CD4-positive, alpha-beta T cell treated with Interleukin-6 at 100 ng/mL for 8 hours (primary cell): ENCODE results near the gene EFNB2.

Experiments
- DNase-seq: peaks from one replicate; pipeline ENCODE4 v3.0.0-alpha.2; 2020; ENCODE audit warnings: mixed read lengths, low spot score

EFNB2 gene

GRCh38 chr13:106484084-106484483 is 51.4 kb downstream of the EFNB2 start:
- DNase-seq: no peak

DNA sequence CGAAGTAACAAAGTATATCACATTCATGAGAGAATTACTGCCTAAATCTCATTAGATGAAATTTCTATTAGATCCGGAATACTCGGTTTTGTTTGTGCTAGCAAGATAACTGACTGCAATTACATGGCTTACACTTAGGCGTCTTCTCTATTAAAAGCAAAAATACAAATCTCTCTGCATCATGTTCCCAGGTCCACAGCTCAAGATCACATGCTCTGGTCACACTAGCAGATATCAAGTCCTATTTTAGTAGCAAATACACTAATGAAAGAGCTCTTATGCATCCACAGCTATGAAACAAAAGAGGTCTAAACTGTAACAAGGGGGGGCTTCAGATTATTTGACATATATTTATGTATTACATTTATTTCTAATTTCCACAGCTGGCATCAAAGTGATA is 53.5 kb downstream of the EFNB2 start:
- DNase-seq: no peak

DNA sequence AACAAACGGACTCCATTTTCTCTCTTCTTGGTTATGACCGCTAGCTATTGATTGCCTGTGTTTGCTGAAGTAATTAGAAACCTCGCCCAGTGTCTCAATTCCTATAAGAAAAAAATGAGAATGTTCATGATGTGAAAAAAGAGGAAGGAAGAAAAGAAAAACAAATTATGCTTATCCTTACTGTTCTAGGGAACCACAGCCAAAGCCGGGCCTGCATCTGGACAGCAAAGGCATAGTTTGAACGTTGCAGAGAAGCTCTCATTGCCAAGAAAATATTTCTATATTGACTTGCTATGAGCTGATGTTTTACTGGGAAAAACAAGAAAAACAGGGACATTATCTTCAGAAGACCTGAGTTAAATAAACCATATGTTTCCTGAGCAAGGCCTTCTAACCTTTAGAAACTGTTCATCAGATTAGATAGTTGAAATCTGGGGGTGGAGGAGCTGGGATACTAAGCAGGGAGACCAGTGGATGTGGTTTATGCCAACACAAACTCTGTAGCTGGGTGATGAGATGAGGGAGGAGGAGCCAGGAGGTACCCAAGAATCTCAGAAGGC is 55.0 kb downstream of the EFNB2 start:
- no peak for DNase-seq

GRCh38 chr13:106479929-106480328 is 55.5 kb downstream of the EFNB2 start:
- DNase-seq: no peak

DNA sequence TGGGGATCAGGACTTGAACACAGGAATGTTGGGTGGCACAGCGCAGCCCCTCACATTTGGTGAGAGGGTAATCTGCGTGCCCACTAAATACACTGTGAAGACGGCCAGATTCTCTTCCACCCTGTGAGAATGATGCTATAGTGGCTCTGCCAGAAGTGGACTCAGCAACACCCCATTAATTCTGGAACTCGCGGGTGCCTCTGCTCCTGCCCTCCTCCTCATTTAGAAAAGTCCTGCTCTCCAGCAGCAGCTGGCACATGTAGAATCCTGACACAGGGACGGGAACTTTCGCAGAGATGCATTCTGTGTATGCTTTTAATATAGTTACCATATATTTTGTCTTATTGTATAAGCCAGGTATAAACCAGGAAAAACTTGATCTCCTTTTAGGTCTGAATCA is 57.3 kb downstream of the EFNB2 start:
- DNase-seq: no peak

DNA sequence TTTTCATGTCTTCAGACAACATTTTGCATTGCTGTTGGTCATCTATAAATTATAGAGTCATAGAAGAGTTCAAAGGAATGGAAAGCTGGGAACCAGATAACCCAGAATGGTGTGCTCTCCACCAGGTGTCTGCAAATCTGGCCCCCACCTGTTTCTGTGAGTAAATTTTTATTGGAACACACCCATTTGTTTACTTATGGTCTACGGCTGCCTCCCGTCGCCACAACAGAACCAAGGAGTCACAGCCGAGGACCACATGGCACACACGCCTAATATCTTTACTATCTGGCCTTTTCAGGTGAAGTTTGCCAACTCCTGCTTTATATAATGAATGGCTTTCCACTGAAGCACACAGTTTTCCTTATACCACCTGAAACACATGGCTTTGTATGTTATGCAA is 58.2 kb downstream of the EFNB2 start:
- no peak for DNase-seq

DNA sequence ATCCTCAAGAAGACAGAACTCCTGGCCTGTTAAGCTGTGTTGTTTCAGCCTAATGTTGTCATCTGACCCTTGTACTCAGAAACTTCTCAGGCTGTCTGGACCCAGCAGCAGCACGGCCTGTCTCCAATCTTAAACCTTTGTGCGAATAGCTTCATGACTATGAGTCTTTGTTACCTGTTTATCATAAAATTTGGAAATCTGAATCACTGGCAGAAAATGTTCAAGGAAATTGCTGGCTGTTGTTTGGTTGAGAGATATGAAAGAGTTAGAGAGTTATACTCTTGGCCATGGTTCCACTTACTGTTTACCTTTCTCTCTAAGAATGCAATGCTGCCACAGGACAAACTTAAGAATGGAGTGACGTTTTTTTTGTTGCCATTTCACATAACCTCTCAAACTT is 59.6 kb downstream of the EFNB2 start:
- DNase-seq: no peak

DNA sequence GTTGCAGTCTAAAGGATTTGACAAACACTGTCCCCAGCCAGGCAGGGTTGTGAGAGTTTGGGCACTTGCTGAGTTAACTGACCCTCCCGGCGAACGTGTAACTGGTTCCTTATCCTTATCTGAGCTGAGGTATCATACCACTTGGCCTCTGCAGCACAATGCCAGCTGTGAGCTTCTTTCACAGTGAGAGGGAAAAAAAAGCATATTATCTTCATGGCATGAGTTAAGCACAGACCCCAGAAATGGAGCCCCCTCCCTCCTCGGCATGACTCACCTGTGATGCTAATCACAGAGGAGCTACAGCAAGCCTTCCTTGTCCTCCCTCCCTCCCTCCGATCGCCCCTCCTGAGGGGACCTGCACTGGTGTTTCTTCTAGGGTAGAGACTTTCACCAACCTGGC is 60.5 kb downstream of the EFNB2 start:
- DNase-seq: no peak

GRCh38 chr13:106473154-106473553 is 62.3 kb downstream of the EFNB2 start:
- no peak for DNase-seq

DNA sequence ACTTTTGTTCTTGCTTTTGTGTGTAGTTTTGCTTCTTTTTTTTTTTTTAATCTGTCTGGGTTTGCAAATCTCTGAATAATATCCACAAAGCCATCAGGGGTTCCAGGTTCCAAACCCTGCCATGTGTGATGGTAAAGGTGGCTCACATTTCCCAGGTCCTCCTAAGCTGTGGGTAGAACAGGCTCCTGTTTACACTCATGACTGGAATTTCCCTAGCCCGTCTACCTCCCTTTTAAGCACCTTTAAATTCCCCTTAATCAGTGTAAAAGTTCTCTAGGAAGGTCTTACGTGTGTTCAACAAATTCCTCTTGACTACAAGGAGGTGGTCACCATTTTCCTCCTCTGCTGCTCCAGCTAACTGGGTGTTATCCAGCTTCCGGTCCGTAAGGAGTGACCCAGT is 62.8 kb downstream of the EFNB2 start:
- DNase-seq: no peak

GRCh38 chr13:106471957-106472543 is 63.4 kb downstream of the EFNB2 start:
- no peak for DNase-seq

- DNase-seq: no peak
These were observed 64.9 kb downstream of the EFNB2 start for GRCh38 chr13:106470576-106470975.

DNA sequence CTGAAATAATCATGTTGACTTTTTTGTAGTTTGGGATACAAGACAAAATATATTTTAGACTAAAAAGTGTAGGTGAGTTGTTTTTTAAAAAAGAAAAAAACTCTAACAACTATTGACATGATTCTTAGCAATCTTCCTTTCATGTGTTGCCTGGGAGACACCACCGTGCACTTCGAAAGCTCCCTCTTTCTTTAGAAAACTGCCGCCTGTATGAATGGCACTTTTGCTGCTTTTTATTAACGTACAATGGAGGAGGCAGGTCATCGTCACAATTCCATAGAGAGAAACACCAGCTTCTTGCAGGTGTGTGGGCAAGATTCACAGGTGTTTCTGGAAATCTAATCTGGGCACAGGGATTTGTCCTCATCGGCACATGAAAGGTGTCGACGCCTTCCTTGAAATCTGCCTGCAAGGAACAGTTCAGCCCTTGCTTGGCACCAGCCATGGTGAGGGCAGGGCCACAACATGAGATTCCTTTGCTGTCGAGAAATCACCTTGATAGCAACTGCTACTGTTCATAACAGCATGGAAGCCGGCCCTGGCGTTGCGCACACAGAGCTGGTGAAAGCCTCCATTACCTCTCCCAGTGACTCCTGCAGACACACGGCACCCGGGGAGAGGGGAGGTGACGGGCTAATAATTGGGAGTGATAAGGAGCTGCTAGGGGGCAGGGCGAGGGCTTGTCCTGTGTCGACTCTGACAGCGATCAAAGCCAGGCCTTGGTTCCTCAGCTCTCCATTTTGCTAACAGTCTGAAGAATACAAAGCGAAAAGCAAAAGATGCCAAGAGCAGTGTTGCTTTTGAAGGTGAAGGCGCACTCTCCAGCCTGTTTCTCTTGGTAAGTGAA is 66.5 kb downstream of the EFNB2 start:
- no peak for DNase-seq

DNA sequence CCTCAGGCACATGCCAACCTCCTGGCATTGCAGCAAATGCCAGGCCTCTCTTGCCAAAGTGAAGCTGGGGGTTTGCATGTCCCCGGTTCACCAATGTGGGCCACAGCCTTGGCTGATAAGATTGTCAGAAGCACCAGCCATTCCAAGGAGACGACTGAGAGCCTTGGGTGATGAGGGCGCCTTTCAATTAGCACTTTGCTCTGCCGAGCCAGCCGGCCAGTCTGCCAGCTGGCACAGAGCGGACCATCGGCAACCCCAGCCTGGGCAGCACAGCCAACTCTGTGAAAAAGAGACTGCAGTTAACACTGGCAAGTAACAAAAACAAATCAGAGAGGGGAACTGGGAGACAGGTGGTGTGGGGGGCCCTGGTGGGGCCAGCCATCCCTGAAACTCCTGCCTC is 67.3 kb downstream of the EFNB2 start:
- no peak for DNase-seq

- no peak for DNase-seq
These were observed 67.9 kb downstream of the EFNB2 start for GRCh38 chr13:106467427-106468122.

- DNase-seq: no peak
These were observed 68.6 kb downstream of the EFNB2 start for GRCh38 chr13:106466691-106467426.

DNA sequence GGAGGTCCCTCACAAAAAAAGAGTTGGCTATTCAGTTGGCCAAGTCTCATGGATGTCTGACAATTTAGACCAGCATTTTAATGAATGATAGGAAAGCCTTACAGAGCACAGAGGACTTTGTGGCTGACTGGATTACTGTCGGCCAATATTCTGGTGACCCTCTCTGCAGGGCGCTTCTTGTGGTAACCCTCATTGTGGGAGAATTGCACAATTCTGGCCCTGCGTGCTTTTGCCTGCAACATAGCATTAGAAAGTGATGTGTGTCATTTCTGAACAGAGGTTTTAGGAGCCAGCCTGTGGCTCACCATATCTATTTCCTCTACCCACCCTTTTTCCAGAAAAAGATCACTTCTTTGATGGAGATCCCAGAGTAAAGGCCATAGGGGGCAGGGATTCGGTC is 71.4 kb downstream of the EFNB2 start:
- DNase-seq: no peak

DNA sequence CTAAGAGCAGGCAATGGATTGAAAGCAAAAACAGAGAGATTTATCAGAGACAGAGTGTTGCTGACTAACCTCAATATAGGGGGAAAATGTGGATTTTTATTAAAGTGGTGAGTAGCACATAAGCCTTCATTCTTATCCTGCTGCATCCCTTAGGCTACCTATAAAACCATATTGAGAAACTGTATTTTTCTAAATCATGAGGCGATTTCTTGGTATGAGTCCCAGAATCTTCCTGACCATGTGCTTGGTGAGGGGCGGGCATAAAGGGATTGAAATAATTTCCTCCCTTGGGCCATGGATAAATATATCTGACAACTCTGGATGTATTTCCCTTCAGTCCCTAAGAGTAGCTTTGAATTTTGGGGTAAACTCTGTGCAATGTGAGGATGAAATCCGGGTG is 72.8 kb downstream of the EFNB2 start:
- DNase-seq: no peak

DNA sequence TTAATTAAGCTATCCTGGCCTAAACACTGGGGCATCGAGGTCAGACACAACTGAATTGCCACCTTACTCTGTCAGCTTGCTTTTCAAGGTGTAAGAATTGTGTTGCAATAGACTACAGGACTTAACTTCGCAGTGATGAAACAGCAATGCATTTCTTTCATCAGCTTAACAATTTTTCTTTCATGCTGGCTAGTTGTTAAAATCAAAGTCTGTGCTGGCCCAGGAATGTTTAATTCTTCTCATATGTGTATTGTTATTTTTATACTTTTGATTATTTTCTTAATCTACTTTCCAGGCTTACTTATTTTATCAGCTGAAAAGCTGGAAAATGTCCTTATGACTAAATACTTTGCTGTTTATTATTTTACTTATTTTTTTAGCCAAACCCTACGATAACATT is 79.7 kb downstream of the EFNB2 start:
- DNase-seq: no peak

GRCh38 chr13:106455190-106455589 is 80.3 kb downstream of the EFNB2 start:
- DNase-seq: no peak

GRCh38 chr13:106453101-106453500 is 82.4 kb downstream of the EFNB2 start:
- no peak for DNase-seq

DNA sequence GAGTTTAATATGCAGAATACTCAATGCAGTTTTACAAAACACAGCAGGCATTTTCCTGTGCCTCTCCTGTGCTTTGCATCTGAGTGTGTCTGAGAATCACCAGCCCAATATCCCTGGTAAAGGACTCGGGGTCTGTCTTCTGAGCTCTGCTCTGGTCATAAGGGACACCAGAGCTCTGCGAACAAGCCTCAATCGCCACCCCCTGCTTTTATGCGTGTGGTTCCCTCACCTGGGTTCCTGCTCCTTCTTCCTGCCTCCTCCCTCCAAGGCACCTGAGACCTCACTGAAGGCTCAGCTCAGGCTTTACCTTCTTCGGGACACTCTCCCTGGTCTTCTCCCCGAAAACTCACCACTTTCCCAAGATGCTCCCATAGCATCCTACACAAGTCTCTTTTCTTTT is 84.5 kb downstream of the EFNB2 start:
- DNase-seq: no peak
